Lung (tissue), 12 donors: ENCODE results near the gene CISD2. TPM values are rescaled to one million over a fixed set of nuclear protein-coding genes. Genes with fewer than 3 reads are reported as not detected.

Experiments
- ATAC-seq: fragments of 200-7000 bp; cut with Tn5 transposase; one replicate; pipeline ENCODE4 v1.9.1; 2020; ENCODE audit warnings: moderate number of reproducible peaks; ENCODE audit not compliant: insufficient read depth, low FRiP score
- DNase-seq, 3 donors: peaks; one replicate each; pipeline ENCODE4 v3.0.0-alpha.2; 2013 to 2017
- H3K27ac ChIP-seq, 2 donors: one replicate each; pipeline ENCODE4 v1.5.1; 2013; ENCODE audit warnings: mild to moderate bottlenecking in 2 of 2, moderate library complexity in 2 of 2, control low read depth in 1 of 2, inconsistent platforms in 1 of 2, low read depth in 1 of 2, low read length in 1 of 2
- H3K27me3 ChIP-seq, 3 donors: one replicate each; pipeline ENCODE4 v1.5.1; 2013; ENCODE audit warnings: low read length in 2 of 3; ENCODE audit not compliant: control insufficient read depth in 3 of 3, insufficient read depth in 3 of 3
- H3K36me3 ChIP-seq, 4 donors: one replicate each; pipeline ENCODE4 v1.5.1; 2013; ENCODE audit warnings: low read length in 4 of 4, mild to moderate bottlenecking in 1 of 4, moderate library complexity in 1 of 4; ENCODE audit not compliant: control insufficient read depth in 4 of 4, insufficient read depth in 4 of 4
- H3K4me1 ChIP-seq, 5 donors: one replicate each; pipeline ENCODE4 v1.5.1; 2013; ENCODE audit warnings: low read length in 5 of 5, mild to moderate bottlenecking in 2 of 5, moderate library complexity in 1 of 5; ENCODE audit not compliant: control insufficient read depth in 5 of 5, insufficient read depth in 5 of 5
- H3K4me3 ChIP-seq: one replicate; pipeline ENCODE4 v1.5.1; 2013; ENCODE audit warnings: mild to moderate bottlenecking, control low read depth, moderate library complexity
- H3K9ac ChIP-seq, 2 donors: one replicate each; pipeline ENCODE4 v1.5.1; 2013; ENCODE audit warnings: low read length in 2 of 2, control low read depth in 1 of 2; ENCODE audit not compliant: insufficient read depth in 1 of 2
- H3K9me3 ChIP-seq, 4 donors: one replicate each; pipeline ENCODE4 v1.5.1; 2013; ENCODE audit warnings: low read length in 3 of 4, mild to moderate bottlenecking in 1 of 4, moderate library complexity in 1 of 4; ENCODE audit not compliant: control insufficient read depth in 4 of 4, insufficient read depth in 3 of 4
- WGBS, 2 donors: extraction: QIAGEN DNeasy Blood & Tissue Kit; methylation state at CpG; one replicate each; pipeline ENCODE4 v1.1.7; 2013; 5-methylcytosine and 5-hydroxymethylcytosine counted together
- polyA plus RNA-seq, 2 donors: library from polyadenylated mRNA; stranded (reverse); fragments of 200-250 nt; gene quantifications; one replicate each; pipeline ENCODE4 v1.2.1, GENCODE V29; 2013
- total RNA-seq, 2 donors: library from RNA; depleted of rRNA in 1 of 2; stranded (reverse); fragments of >200 nt in 1 of 2; gene quantifications; one replicate each; pipeline ENCODE4 v1.2.1, GENCODE V29; 2014 to 2021
- TF ChIP-seq, protein P1 (sequence below): IDR thresholded peaks from 2 replicates; pipeline ENCODE4 v1.5.1; 2012; ENCODE audit warnings: mild to moderate bottlenecking; ENCODE audit errors: control extremely low read depth, extremely low read depth
- donor health status: control.
- donor health status: control.
- donor health status: Bipolar disorder and iron deficiency.
- donor health status: healthy.
- donor health status: DM: yes; HTN: yes; CAD: no.

Gene CISD2
- total and polyA plus RNA-seq, 4 donors, result 18.7 to 29.8 (median 25.2) TPM

- Histone ChIP-seq H3K27ac (no peak overlapping the region), H3K4me1 (no peaks in the 10 kb centered on the region), H3K9me3 (no peaks in the 10 kb centered on the region), H3K27me3 (no peaks in the 10 kb centered on the region), H3K36me3 (no peaks in the 10 kb centered on the region), H3K9ac (no peak overlapping the region), H3K4me3 (no peak overlapping the region)
- DNase-seq (no peak), ATAC-seq (no peak)
- TF ChIP-seq, protein P1, sequence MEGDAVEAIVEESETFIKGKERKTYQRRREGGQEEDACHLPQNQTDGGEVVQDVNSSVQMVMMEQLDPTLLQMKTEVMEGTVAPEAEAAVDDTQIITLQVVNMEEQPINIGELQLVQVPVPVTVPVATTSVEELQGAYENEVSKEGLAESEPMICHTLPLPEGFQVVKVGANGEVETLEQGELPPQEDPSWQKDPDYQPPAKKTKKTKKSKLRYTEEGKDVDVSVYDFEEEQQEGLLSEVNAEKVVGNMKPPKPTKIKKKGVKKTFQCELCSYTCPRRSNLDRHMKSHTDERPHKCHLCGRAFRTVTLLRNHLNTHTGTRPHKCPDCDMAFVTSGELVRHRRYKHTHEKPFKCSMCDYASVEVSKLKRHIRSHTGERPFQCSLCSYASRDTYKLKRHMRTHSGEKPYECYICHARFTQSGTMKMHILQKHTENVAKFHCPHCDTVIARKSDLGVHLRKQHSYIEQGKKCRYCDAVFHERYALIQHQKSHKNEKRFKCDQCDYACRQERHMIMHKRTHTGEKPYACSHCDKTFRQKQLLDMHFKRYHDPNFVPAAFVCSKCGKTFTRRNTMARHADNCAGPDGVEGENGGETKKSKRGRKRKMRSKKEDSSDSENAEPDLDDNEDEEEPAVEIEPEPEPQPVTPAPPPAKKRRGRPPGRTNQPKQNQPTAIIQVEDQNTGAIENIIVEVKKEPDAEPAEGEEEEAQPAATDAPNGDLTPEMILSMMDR, result no peak
- WGBS, 2 donors, result 96 to 97% methylated on average over 2 of the region's 2 CpGs
These were observed 18.4 kb upstream of the CISD2 start for GRCh38 chr4:102850370-102850769.

GRCh38 chr4:102858828-102859464, 9.8 kb upstream of the CISD2 start:
- H3K27me3 ChIP-seq, result no peaks in the 10 kb centered on the region
- TF ChIP-seq, protein P1, result no peak
- H3K4me1 ChIP-seq, result no peaks in the 10 kb centered on the region
- H3K9ac ChIP-seq, result no peak overlapping the region
- ATAC-seq (no peak), DNase-seq (no peak)
- peaks cover 0 to 8% (median 2%) of the 10 kb centered on the region in 4 donors for H3K9me3 ChIP-seq
- 89 to 92% methylated on average over 2 of the region's 2 CpGs for WGBS, 2 donors
- no peak overlapping the region for H3K27ac ChIP-seq
- no peaks in the 10 kb centered on the region for H3K36me3 ChIP-seq
- H3K4me3 ChIP-seq, result no peak overlapping the region

- ATAC-seq (no peak), DNase-seq (no peak)
- H3K9ac ChIP-seq, result no peak overlapping the region
- H3K4me3 ChIP-seq, result no peak overlapping the region
- TF ChIP-seq, protein P1, result no peak
- 83 to 88% methylated on average over 2 of the region's 2 CpGs for WGBS, 2 donors
- H3K36me3 ChIP-seq, result no peaks in the 10 kb centered on the region
- H3K4me1 ChIP-seq, result no peaks in the 10 kb centered on the region
- H3K9me3 ChIP-seq, result peaks cover 0 to 8% (median 2%) of the 10 kb centered on the region in 4 donors
- no peaks in the 10 kb centered on the region for H3K27me3 ChIP-seq
- H3K27ac ChIP-seq, result no peak overlapping the region
These were observed 8.0 kb upstream of the CISD2 start for GRCh38 chr4:102860611-102861324.
